Endothelial cell of umbilical vein (primary cell): ENCODE measurements around the gene EGFL7. TPM values are rescaled to one million over a fixed set of nuclear protein-coding genes. Genes with fewer than 3 reads are reported as not detected.

Experiments used
- BruUV-seq: library from RNA; stranded (reverse); fragments of 400-500 nt; replicated peaks from 2 replicates; lab custom pipeline; 2021; lab: Mats Ljungman, UMichigan
- CTCF ChIA-PET: fragments of 300-600, 350-600 bp; sonication (Branson Sonifier 250); formaldehyde crosslinking; loops from one replicate; lab custom pipeline; 2021; ENCODE audit warnings: antibody characterized with exemption, inconsistent platforms; lab: Charles Lee
- POLR2A ChIA-PET: fragments of 300-600, 350-600 bp; sonication (Branson Sonifier 250); formaldehyde crosslinking; loops from one replicate; lab custom pipeline; 2021; ENCODE audit warnings: antibody characterized with exemption, inconsistent platforms; lab: Charles Lee
- DNase-seq: peaks from one replicate; pipeline ENCODE4 v3.0.0-alpha.2; 2011; ENCODE audit warnings: low read depth, low spot score
- FAIRE-seq: peaks from 2 replicates; lab custom pipeline; 2011; peaks lifted over from hg19 to GRCh38; lab: Jason Lieb, UNC
- H2AFZ ChIP-seq: 2 replicates; pipeline ENCODE4 v1.6.0; 2012; ENCODE audit warnings: low read depth, low read length, control low read depth, inconsistent platforms
- H3K27ac ChIP-seq: 2 replicates; pipeline ENCODE4 v1.5.1; 2011; ENCODE audit warnings: low read depth, mild to moderate bottlenecking, control low read depth, low read length, moderate library complexity; ENCODE audit not compliant: insufficient read depth
- H3K27me3 ChIP-seq, 2 experiments: 2 replicates each; pipeline versions ENCODE4 v1.6.0 to v1.6.1; 2011; ENCODE audit warnings: low read length in 2 of 2, mixed read lengths in 1 of 2; ENCODE audit not compliant: control insufficient read depth in 2 of 2, insufficient read depth in 2 of 2
- H3K36me3 ChIP-seq, 2 experiments: 2 replicates in 1 of 2; 3 replicates in 1 of 2; pipeline ENCODE4 v1.5.1; 2011; ENCODE audit warnings: low read length in 2 of 2, mild to moderate bottlenecking in 1 of 2, moderate library complexity in 1 of 2; ENCODE audit not compliant: control insufficient read depth in 2 of 2, insufficient read depth in 2 of 2; ENCODE audit errors: extremely low read depth in 1 of 2
- H3K4me1 ChIP-seq: 3 replicates; pipeline ENCODE4 v1.5.1; 2011; ENCODE audit warnings: mild to moderate bottlenecking, low read length; ENCODE audit not compliant: control insufficient read depth, insufficient read depth; ENCODE audit errors: extremely low read depth
- H3K4me2 ChIP-seq: 2 replicates; pipeline ENCODE4 v1.6.1; 2011; ENCODE audit warnings: low read length, control low read depth, mixed read lengths; ENCODE audit not compliant: insufficient read depth
- H3K4me3 ChIP-seq, 3 experiments: fragments of 200-600 bp in 1 of 3; sonication (generic), shearing (Covaris generic) in 1 of 3; replicated peaks in 1 of 3; 2 replicates each; pipeline ENCODE4 v1.5.1; 2011 to 2016; ENCODE audit warnings: control low read depth in 3 of 3, low read length in 3 of 3, mild to moderate bottlenecking in 2 of 3, inconsistent platforms in 1 of 3, low read depth in 1 of 3, moderate library complexity in 1 of 3; ENCODE audit not compliant: insufficient read depth in 1 of 3
- H3K79me2 ChIP-seq: 2 replicates; pipeline ENCODE4 v1.6.0; 2012; ENCODE audit warnings: low read length, inconsistent platforms; ENCODE audit not compliant: control insufficient read depth, insufficient read depth
- H3K9ac ChIP-seq: replicated peaks from 2 replicates; pipeline ENCODE3; 2011; ENCODE audit warnings: low read length, control low read depth; ENCODE audit not compliant: insufficient read depth; ENCODE audit errors: extremely low read depth
- H3K9me1 ChIP-seq: replicated peaks from 3 replicates; pipeline ENCODE4 v1.6.0; 2011; ENCODE audit warnings: mild to moderate bottlenecking, low read length; ENCODE audit not compliant: control insufficient read depth, insufficient read depth; ENCODE audit errors: extremely low read depth
- H3K9me3 ChIP-seq: replicated peaks from 2 replicates; pipeline ENCODE4 v1.5.1; 2012; ENCODE audit warnings: low read length, inconsistent platforms; ENCODE audit not compliant: control insufficient read depth, insufficient read depth
- H4K20me1 ChIP-seq: replicated peaks from 2 replicates; pipeline ENCODE3; 2011; ENCODE audit warnings: mild to moderate bottlenecking, low read length; ENCODE audit not compliant: control insufficient read depth, insufficient read depth; ENCODE audit errors: extremely low read depth
- EZH2 ChIP-seq: IDR thresholded peaks from 2 replicates; pipeline ENCODE4 v1.6.1; 2012; ENCODE audit warnings: borderline replicate concordance, low read depth, mild to moderate bottlenecking, moderate library complexity, low read length, inconsistent platforms; ENCODE audit not compliant: severe bottlenecking
- GATA2 ChIP-seq: IDR thresholded peaks from 2 replicates; pipeline ENCODE4 v1.7.0; 2011; ENCODE audit warnings: low read depth, mild to moderate bottlenecking, moderate library complexity, mixed read lengths, low read length; ENCODE audit not compliant: insufficient read length, insufficient read depth
- JUN ChIP-seq: IDR thresholded peaks from 2 replicates; pipeline ENCODE4 v1.6.1; 2011; ENCODE audit warnings: borderline replicate concordance, low read depth; ENCODE audit not compliant: insufficient read length, insufficient read depth
- MYC ChIP-seq: IDR thresholded peaks from one replicate; pipeline ENCODE4 v1.6.1; 2011; ENCODE audit warnings: mild to moderate bottlenecking, low read depth, low read length
- POLR2AphosphoS5 ChIP-seq: IDR thresholded peaks from 2 replicates; pipeline ENCODE4 v1.6.1; 2012; ENCODE audit warnings: low read depth, mild to moderate bottlenecking, control low read depth, low read length, moderate library complexity; ENCODE audit not compliant: insufficient read depth
- dilution Hi-C: fragments of 300-500 bp; cut with MboI; formaldehyde crosslinking; loops from one replicate; pipeline ENCODE4 v1.15.0; 2019; ENCODE audit warnings: low sequenced_read_pairs; ENCODE audit not compliant: extremely low pct_ligation_motif_present
- intact Hi-C: fragments of 100-400 bp; cut with micrococcal nuclease; formaldehyde crosslinking; loops from one replicate; pipeline ENCODE4 v1.10.0; 2022
- polyA plus RNA-seq, 4 experiments: library from polyadenylated mRNA; depleted of rRNA in 3 of 4; stranded (reverse) in 3 of 4; unstranded in 1 of 4; fragments of >200 nt; gene quantifications; 2 replicates each; pipeline versions ENCODE4 v1.2.1 to v1.2.3, GENCODE V29; 2011 to 2012; ENCODE audit warnings: missing spikeins in 1 of 4
- total RNA-seq: library from RNA; stranded (reverse); gene quantifications from 2 replicates; pipeline ENCODE4 v1.2.3, GENCODE V29; 2021
- TF ChIP-seq, protein P1 (sequence below): IDR thresholded peaks from 2 replicates; pipeline ENCODE4 v1.6.1; 2011; ENCODE audit not compliant: insufficient read depth, insufficient read length

The EGFL7 gene
- total and polyA plus RNA-seq, 2 donors (not counting 3 experiments of a cell fraction or from before 2014, with no cell fraction given) = 1,043 to 1,377 TPM

DNA sequence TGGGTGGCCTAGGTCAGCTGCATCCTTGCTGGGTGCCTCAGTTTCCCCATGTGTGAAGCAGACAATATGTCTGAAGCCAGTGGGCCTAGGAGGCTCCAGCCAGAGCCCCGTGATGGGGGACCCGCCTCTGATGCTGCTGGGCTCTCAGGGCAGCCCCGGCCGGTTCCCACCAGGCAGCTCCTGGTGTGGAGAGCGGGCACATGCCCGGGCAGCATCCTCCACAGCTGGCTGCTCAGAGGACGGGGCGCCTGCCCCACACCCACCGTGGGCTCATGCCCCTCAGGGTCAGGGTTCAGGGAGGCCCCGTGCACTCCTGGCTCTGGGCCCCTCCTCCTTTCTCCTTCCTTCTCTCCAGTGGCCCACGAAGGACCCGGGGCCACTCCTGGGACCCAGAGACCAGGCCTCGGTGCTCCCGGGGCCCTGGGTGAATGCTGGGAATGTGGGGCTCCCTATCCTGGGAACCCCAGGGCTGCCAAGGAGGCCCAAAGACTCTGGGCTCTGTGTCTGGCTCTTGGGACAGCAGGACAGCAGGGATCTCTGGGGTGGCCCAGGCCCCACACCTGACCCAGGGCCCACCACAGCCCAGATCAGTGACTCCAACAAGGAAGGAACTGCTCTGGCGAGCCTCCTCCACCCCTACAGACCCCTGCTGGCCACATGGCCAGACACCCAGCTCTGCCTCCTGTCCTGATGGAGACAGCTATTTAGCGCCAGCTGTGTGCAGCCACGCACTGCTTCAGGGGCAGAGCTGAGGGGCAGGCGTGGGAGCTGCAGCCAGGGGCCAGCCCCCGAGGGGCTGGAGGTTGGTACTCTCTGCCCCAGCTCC is 39.5 kb upstream of the EGFL7 start:
- intact Hi-C loops (no loop called here), dilution Hi-C loops (no loop called here)
- no peak for DNase-seq
- Histone ChIP-seq H3K79me2 (no peaks in the 10 kb centered on the region), H2AFZ (no peak overlapping the region), H3K27me3 (no peaks in the 10 kb centered on the region), H3K9ac (no peak overlapping the region), H3K36me3 (no peaks in the 10 kb centered on the region), H3K4me2 (no peak overlapping the region), H3K9me3 (no peaks in the 10 kb centered on the region), H3K4me3 (no peak overlapping the region), H3K27ac (no peak overlapping the region), H3K4me1 (peaks cover 12% of the 10 kb centered on the region), H4K20me1 (no peaks in the 10 kb centered on the region), H3K9me1 (no peaks in the 10 kb centered on the region)
- BruUV-seq = no TSS peak
- FAIRE-seq = no peak
- no peak for TF ChIP-seq GATA2
- no peak for TF ChIP-seq JUN
- TF ChIP-seq, protein P1, sequence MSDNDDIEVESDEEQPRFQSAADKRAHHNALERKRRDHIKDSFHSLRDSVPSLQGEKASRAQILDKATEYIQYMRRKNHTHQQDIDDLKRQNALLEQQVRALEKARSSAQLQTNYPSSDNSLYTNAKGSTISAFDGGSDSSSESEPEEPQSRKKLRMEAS = no peak
- TF ChIP-seq EZH2 = no peak
- TF ChIP-seq POLR2AphosphoS5 = no peak
- TF ChIP-seq MYC = no peak
- POLR2A ChIA-PET = interaction anchor here (0.9 kb wide), 1 partner anchor 94 kb away, joined by 3 read pairs; no protein-coding TSS in a partner anchor
- CTCF ChIA-PET = interaction anchor here (0.8 to 7.3 kb wide), 2 partner anchors 136 to 138 kb away, joined by 4 to 261 read pairs; no protein-coding TSS in a partner anchor
